D341Med (cell line): ENCODE measurements around the gene CHMP6.

ENCODE experiments used
- DNase-seq: peaks from one replicate; pipeline ENCODE4 v3.0.0; 2012; ENCODE audit warnings: low spot score

Gene CHMP6

GRCh38 chr17:80956321-80957190, 35.1 kb upstream of the CHMP6 start:
- no peak for DNase-seq

GRCh38 chr17:80957461-80957941, 34.1 kb upstream of the CHMP6 start:
- no peak for DNase-seq

- no peak for DNase-seq
Measured at GRCh38 chr17:80959330-80960036, 32.2 kb upstream of the CHMP6 start.

- no peak for DNase-seq
Measured at GRCh38 chr17:80960037-80960796, 31.4 kb upstream of the CHMP6 start.

- no peak for DNase-seq
Measured at GRCh38 chr17:80960797-80961452, 30.7 kb upstream of the CHMP6 start.

GRCh38 chr17:80961541-80962330, 29.9 kb upstream of the CHMP6 start:
- DNase-seq = no peak

GRCh38 chr17:80962356-80963329, 29.0 kb upstream of the CHMP6 start:
- no peak for DNase-seq

- DNase-seq = no peak
Measured at GRCh38 chr17:80963812-80964543, 27.7 kb upstream of the CHMP6 start.

- DNase-seq = no peak
Measured at GRCh38 chr17:80964544-80964856, 27.1 kb upstream of the CHMP6 start.

GRCh38 chr17:80964859-80965580, 26.6 kb upstream of the CHMP6 start:
- DNase-seq = no peak

GRCh38 chr17:80965606-80966005, 26.0 kb upstream of the CHMP6 start:
- DNase-seq = no peak

- no peak for DNase-seq
Measured at GRCh38 chr17:80967404-80967872, 24.2 kb upstream of the CHMP6 start.

- no peak for DNase-seq
Measured at GRCh38 chr17:80968602-80969029, 23.0 kb upstream of the CHMP6 start.

- DNase-seq = no peak
Measured at GRCh38 chr17:80969030-80969673, 22.5 kb upstream of the CHMP6 start.

GRCh38 chr17:80969674-80970043, 22.0 kb upstream of the CHMP6 start:
- no peak for DNase-seq

- peak; percentile 86 for DNase-seq
Measured at GRCh38 chr17:80970044-80970761, 21.4 kb upstream of the CHMP6 start.
